Pancreas (tissue), 10 donors: ENCODE results near the gene BUB1. TPM values are rescaled to one million over a fixed set of nuclear protein-coding genes. Genes with fewer than 3 reads are reported as not detected.
"Not testable (repeated sequence)": the region's sequence is repeated elsewhere in the genome, so short reads cannot be mapped to it uniquely, and the experiment has no call there.

Experiments
- ATAC-seq, 4 donors: fragments of 200-7000 bp; cut with Tn5 transposase; one replicate each; pipeline versions ENCODE4 v1.8.0 to v1.9.1; 2020; ENCODE audit warnings: mild to moderate bottlenecking in 4 of 4, moderate library complexity in 4 of 4
- DNase-seq, 6 donors: peaks; one replicate each; pipeline ENCODE4 v3.0.0-alpha.2; 2020
- FAIRE-seq: peaks from 2 replicates; lab custom pipeline; 2012; peaks lifted over from hg19 to GRCh38; lab: Jason Lieb, UNC
- H3K27ac ChIP-seq, 4 donors: fragments of 200-600 bp; sonication (generic); 1 replicate in 3 of 4; 2 replicates in 1 of 4; pipeline versions ENCODE4 v1.5.0 to v1.8.0; 2020
- H3K27me3 ChIP-seq, 4 donors: fragments of 200-600 bp; one replicate each; pipeline ENCODE4 v1.8.0; 2021
- H3K36me3 ChIP-seq, 3 donors: fragments of 200-600 bp; sonication (generic) in 1 of 3; one replicate each; pipeline versions ENCODE4 v1.5.0 to v1.8.0; 2020 to 2021
- H3K4me1 ChIP-seq, 3 donors: fragments of 200-600 bp; one replicate each; pipeline ENCODE4 v1.8.0; 2021
- H3K4me3 ChIP-seq, 4 donors: fragments of 200-600 bp; sonication (generic) in 2 of 4; one replicate each; pipeline versions ENCODE4 v1.5.0 to v1.8.0; 2020 to 2021
- H3K9me3 ChIP-seq, 4 donors: fragments of 200-600 bp; one replicate each; pipeline ENCODE4 v1.8.0; 2021
- WGBS, 2 donors: extraction: QIAGEN DNeasy Blood & Tissue Kit; methylation state at CpG; one replicate each; pipeline ENCODE4 v1.1.7; 2013; 5-methylcytosine and 5-hydroxymethylcytosine counted together
- intact Hi-C, 3 donors: fragments of 100-400 bp; cut with DNase I; formaldehyde crosslinking; loops; one replicate each; pipeline versions ENCODE4 v1.11.1 to v1.14.2; 2022
- polyA plus RNA-seq, 2 donors: library from polyadenylated mRNA; stranded (reverse); fragments of 200-250 nt; gene quantifications; one replicate each; pipeline ENCODE4 v1.2.3, GENCODE V29; 2013
- total RNA-seq, 6 donors: library from RNA; stranded (reverse); fragmentation: NEBNext Ultra II Directional in 4 of 6; extraction: Animal tissue kit (Norgen Biotek cat#: 25700) in 4 of 6; gene quantifications; one replicate each; pipeline versions ENCODE4 v1.2.1 to v1.2.4, GENCODE V29; 2021 to 2023
- donor health status: healthy with polysubstance abuse.
- donor health status: DM: no; HTN: no; CAD: no; lungs with moderate emphysema.
- donor health status: DM: no; HTN: no; CAD: no.
- donor health status: control.
- donor health status: control.
- donor health status: Bipolar disorder and iron deficiency.
- donor health status: DM: yes; HTN: yes; CAD: no.
- donor health status: DM: no; HTN: no; CAD: no.
- donor health status: DM: no; HTN: no; CAD: no.
- donor health status: DM: yes; HTN: yes; CAD: no.

Gene BUB1
- total and polyA plus RNA-seq, 8 donors: 0.04 to 1.4 (median 0.17) TPM; not detected in 1

DNA sequence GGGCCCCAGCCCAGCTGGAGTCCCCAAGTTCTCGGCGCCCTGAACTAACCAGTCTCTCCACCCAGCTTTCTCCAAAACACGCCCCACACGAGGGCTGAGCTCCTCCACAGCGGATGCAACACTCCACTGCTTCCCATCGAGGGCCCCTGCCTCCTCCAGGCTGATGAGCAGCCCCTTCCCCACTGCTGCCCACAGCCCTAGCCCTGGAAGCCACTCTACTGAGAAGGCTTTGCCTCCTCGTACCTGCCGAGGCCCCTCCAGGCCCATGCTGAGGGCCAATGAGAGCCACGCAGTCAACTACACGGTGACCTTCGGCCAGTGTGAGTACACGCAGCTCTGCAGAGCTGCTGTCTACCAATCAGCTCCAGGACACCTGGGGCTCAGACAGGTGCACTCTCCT is 72.8 kb downstream of the BUB1 start:
- H3K27me3 ChIP-seq, H3K9me3 ChIP-seq, ATAC-seq, H3K4me3 ChIP-seq, H3K27ac ChIP-seq, H3K36me3 ChIP-seq, H3K4me1 ChIP-seq, FAIRE-seq, intact Hi-C loops: not testable (repeated sequence)
- DNase-seq: peak in 4 of 6 donors; percentile 5 to 46 (median 16)
- WGBS, 2 donors: 61 to 69% methylated on average over 7 to 9 of the region's 12 CpGs

DNA sequence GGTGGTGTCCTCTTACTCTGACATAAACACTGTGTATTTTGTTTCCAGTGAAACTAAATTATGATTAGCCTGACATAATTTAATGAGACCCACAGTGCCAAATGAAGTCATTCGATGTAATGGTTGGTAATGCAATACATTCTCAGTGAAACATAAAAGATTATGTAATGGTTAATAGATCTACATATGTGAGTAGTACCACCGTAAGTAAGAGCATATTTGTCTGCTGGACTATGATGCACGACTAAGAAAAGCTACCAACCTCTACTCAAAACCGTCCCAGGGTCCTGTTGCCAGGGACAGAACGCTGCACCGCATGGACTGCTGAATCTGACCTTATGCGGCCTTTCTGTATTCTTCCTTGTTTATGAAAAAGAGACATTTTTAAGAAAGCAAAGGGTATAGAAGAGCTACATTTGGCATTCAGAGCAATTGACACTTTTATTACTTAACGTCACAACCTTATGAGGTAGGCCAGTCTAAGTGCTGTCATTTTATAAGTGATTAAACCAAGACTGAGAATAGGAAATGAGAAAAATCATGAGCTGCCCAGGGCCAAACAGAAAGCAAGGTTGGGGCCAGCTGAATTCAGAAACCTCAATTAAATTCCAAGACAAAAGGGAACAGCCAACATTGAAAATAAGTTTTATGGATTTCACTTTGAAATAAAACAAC is 73.8 kb downstream of the BUB1 start:
- H3K4me3 ChIP-seq, H3K36me3 ChIP-seq, H3K27ac ChIP-seq, H3K9me3 ChIP-seq, H3K4me1 ChIP-seq, H3K27me3 ChIP-seq, intact Hi-C loops, DNase-seq, FAIRE-seq, ATAC-seq: not testable (repeated sequence)
- WGBS, 2 donors: no CpG with 5 or more reads among the region's 8 CpGs

DNA sequence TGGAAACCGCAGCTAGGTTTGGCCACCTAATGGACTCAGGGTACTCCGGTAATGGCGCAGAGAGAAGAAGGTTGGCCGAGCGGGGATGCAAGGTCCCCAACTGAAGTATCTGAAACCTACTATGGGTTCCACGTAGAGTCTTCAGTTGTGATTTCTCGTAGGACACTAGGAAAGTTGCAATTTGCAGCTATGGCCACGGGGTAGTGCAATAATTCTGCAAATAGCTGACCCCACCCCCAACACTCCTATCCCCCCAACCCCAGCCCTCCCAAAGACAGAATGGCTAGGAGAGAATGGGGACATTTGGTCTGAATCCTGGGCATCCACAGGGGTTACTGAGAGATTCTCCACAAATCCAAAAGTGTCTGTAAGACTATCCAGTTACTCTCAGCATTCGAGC is 75.7 kb downstream of the BUB1 start:
- FAIRE-seq, H3K27ac ChIP-seq, H3K4me3 ChIP-seq, intact Hi-C loops, H3K4me1 ChIP-seq, H3K27me3 ChIP-seq, DNase-seq, H3K36me3 ChIP-seq, H3K9me3 ChIP-seq, ATAC-seq: not testable (repeated sequence)
- 80 to 93% methylated on average over 5 of the region's 9 CpGs for WGBS, 2 donors

DNA sequence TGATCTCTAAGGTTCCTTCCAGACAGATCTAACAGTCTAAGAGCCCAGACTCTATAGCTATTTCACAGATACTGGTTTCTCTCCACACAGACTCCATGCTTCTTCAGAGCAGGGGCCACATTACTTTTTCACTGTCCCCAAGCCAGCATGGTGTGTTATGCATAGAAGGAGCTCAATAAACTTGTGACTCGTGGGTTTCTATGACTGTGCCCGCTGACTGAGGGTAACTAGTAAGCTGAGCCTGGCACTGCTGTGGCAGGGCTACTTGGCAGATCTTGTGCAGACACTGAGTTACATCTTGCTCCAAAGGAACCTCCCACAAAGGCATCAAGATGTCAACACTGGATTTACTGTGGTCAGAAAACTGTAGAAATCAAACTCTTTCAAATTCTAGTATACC is 85.9 kb downstream of the BUB1 start:
- H3K27ac ChIP-seq, H3K4me3 ChIP-seq, intact Hi-C loops, ATAC-seq, H3K36me3 ChIP-seq, FAIRE-seq, H3K27me3 ChIP-seq, H3K9me3 ChIP-seq, H3K4me1 ChIP-seq, DNase-seq: not testable (repeated sequence)
- WGBS, 2 donors: no CpG with 5 or more reads among the region's 2 CpGs

DNA sequence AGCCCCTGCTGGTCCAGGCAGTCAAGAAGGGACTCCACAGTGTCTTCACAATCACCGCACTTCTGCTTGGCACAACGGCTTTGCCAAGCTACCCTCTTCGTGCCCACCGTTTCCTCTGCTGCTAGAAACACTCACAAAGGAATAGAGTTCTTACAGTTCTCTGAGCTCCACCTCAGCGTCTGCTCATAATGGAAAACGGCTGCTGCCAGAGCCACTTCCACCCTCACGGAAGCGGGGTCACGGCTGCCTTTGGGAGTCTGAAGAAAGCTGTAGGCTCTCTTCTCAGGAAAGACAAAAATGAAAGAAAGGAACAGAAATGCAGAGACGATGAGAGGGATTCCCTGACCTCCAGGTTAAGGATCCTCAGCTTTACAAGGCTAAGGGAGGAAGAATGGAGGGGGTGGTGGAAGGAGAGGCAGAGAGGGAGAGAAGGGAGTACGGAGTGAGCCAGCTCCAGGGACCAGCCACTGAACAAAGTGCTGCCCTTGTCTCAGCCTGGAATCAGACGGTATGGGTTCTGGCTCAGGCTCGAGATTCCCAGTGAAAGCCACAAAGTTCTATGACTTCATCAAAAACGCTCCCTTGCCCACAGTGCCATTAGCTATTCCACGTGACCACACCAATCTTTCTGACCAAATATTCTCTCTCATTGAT is 88.1 kb downstream of the BUB1 start:
- H3K36me3 ChIP-seq, H3K9me3 ChIP-seq, H3K4me1 ChIP-seq, H3K27ac ChIP-seq, ATAC-seq, intact Hi-C loops, H3K27me3 ChIP-seq, H3K4me3 ChIP-seq, DNase-seq, FAIRE-seq: not testable (repeated sequence)
- WGBS, 2 donors: no CpG with 5 or more reads among the region's 15 CpGs

DNA sequence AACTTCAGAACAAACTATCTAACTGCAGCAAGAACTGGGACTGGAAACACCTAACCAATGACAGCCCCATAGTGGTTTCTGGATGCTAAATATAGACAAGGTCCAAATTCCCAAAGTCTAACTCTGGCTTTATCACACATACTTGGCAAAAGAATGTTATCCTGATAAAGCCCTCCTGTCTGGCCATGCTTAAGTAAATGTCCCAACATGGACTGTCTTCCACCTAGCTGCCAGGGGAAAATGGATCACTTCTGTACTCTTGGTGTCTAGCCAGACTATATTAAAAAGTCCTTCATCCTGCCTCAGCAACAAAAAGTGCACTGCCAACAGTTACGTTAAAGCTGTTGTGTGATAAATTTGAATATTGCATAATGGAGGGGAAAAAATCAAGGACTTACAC is 89.3 kb downstream of the BUB1 start:
- H3K4me3 ChIP-seq, H3K4me1 ChIP-seq, intact Hi-C loops, H3K27me3 ChIP-seq, H3K9me3 ChIP-seq, H3K27ac ChIP-seq, DNase-seq, H3K36me3 ChIP-seq: not testable (repeated sequence)
- ATAC-seq: peak; percentile 52 to 90 (median 75)
- peak; percentile 13 for FAIRE-seq
- no CpG with 5 or more reads among the region's 1 CpG for WGBS, 2 donors

Other genes starting within 250 kb of the BUB1 start
- gene LIMS4, start 205.2 kb downstream of the BUB1 start, total RNA-seq: 1 to 10 TPM in 5 of 6 donors, under 1 TPM in 1; 0.63 to 4.6 (median 3.2) TPM
- gene LIMS4, start 205.2 kb downstream of the BUB1 start, polyA plus RNA-seq: 1 to 10 TPM; 2.7 to 2.9 TPM
- 10 to 100 TPM in 3 of 6 donors, 1 to 10 TPM in 3; 7.2 to 30.2 (median 15.9) TPM for gene RGPD6, start 100.8 kb downstream of the BUB1 start, total RNA-seq
- gene RGPD6, start 100.8 kb downstream of the BUB1 start, polyA plus RNA-seq: 10 to 100 TPM in 1 of 2 donors, 1 to 10 TPM in 1; 9.3 to 14.7 TPM
- under 1 TPM in 4 of 6 donors, not detected in 2; 0.06 to 0.31 (median 0.12) TPM for gene ACOXL, start 54.5 kb upstream of the BUB1 start, total RNA-seq
- gene ACOXL, start 54.5 kb upstream of the BUB1 start, polyA plus RNA-seq: under 1 TPM; 0.27 to 0.75 TPM